Stimulated activated CD4-positive, alpha-beta T cell treated with anti-CD3 and anti-CD28 coated beads, Interleukin-12 subunit alpha, Interleukin-12 subunit beta, amount 100 ng/mL, for 4 hours (primary cell): Measurements from ENCODE around the gene TMEM131.
"Not testable (repeated sequence)": the region's sequence is repeated elsewhere in the genome, so short reads cannot be mapped to it uniquely, and the experiment has no call there.

Source experiments
- DNase-seq: peaks from one replicate; pipeline ENCODE4 v3.0.0-alpha.2; 2020

Gene TMEM131

GRCh38 chr2:97907369-97908100 is 88.2 kb downstream of the TMEM131 start:
- DNase-seq: no peak

GRCh38 chr2:97906307-97906706 is 89.4 kb downstream of the TMEM131 start:
- no peak for DNase-seq

GRCh38 chr2:97905294-97905693 is 90.5 kb downstream of the TMEM131 start:
- no peak for DNase-seq

GRCh38 chr2:97901862-97902261 is 93.9 kb downstream of the TMEM131 start:
- DNase-seq: no peak

- DNase-seq: no peak
Observed at GRCh38 chr2:97900806-97901205, 94.9 kb downstream of the TMEM131 start.

GRCh38 chr2:97893042-97893441 is 102.7 kb downstream of the TMEM131 start:
- not testable (repeated sequence) for DNase-seq

- no peak for DNase-seq
Observed at GRCh38 chr2:97891611-97892010, 104.1 kb downstream of the TMEM131 start.

- DNase-seq: no peak
Observed at GRCh38 chr2:97889156-97889555, 106.6 kb downstream of the TMEM131 start.

- DNase-seq: no peak
Observed at GRCh38 chr2:97885841-97886240, 109.9 kb downstream of the TMEM131 start.

- DNase-seq: no peak
Observed at GRCh38 chr2:97880334-97880733, 115.4 kb downstream of the TMEM131 start.

- no peak for DNase-seq
Observed at GRCh38 chr2:97878865-97879264, 116.9 kb downstream of the TMEM131 start.

- not testable (repeated sequence) for DNase-seq
Observed at GRCh38 chr2:97878317-97878716, 117.4 kb downstream of the TMEM131 start.

GRCh38 chr2:97871096-97871780 is 124.5 kb downstream of the TMEM131 start:
- DNase-seq: no peak

- DNase-seq: no peak
Observed at GRCh38 chr2:97870396-97870843, 125.3 kb downstream of the TMEM131 start.

GRCh38 chr2:97869722-97870346 is 125.9 kb downstream of the TMEM131 start:
- no peak for DNase-seq

- no peak for DNase-seq
Observed at GRCh38 chr2:97868986-97869721, 126.6 kb downstream of the TMEM131 start.

- DNase-seq: no peak
Observed at GRCh38 chr2:97863829-97864228, 131.9 kb downstream of the TMEM131 start.

GRCh38 chr2:97861177-97861576 is 134.6 kb downstream of the TMEM131 start:
- no peak for DNase-seq

GRCh38 chr2:97858442-97858841 is 137.3 kb downstream of the TMEM131 start:
- no peak for DNase-seq

- DNase-seq: no peak
Observed at GRCh38 chr2:97857553-97857952, 138.2 kb downstream of the TMEM131 start.

- not testable (repeated sequence) for DNase-seq
Observed at GRCh38 chr2:97853057-97853456, 142.7 kb downstream of the TMEM131 start.

GRCh38 chr2:97851172-97851571 is 144.6 kb downstream of the TMEM131 start:
- no peak for DNase-seq

- no peak for DNase-seq
Observed at GRCh38 chr2:97849881-97850528, 145.7 kb downstream of the TMEM131 start.
